H9 (cell line): ENCODE data around the gene MYNN. TPM values are rescaled to one million over a fixed set of nuclear protein-coding genes. Genes with fewer than 3 reads are reported as not detected.
A peak's percentile ranks its signal among the peaks of the same experiment; 100 is the strongest.

Source experiments
- DNase-seq: peaks from one replicate; pipeline ENCODE4 v3.0.0-alpha.2; 2017
- H2AFZ ChIP-seq: one replicate; pipeline ENCODE4 v1.6.1; 2013; ENCODE audit warnings: mild to moderate bottlenecking, low read length, control low read depth, moderate library complexity
- H2AK5ac ChIP-seq: 2 replicates; pipeline ENCODE4 v1.6.1; 2013; ENCODE audit warnings: low read length, control low read depth, mixed read lengths; ENCODE audit not compliant: insufficient read length
- H2BK120ac ChIP-seq: one replicate; pipeline ENCODE4 v1.6.1; 2013; ENCODE audit warnings: low read depth, mild to moderate bottlenecking, low read length, control low read depth, inconsistent platforms; ENCODE audit not compliant: poor library complexity, severe bottlenecking
- H2BK12ac ChIP-seq: 2 replicates; pipeline ENCODE4 v1.6.1; 2013; ENCODE audit warnings: low read length, control low read depth, mixed read lengths, low read depth; ENCODE audit not compliant: insufficient read length
- H2BK15ac ChIP-seq: 2 replicates; pipeline ENCODE4 v1.6.1; 2013; ENCODE audit warnings: low read depth, low read length, control low read depth
- H2BK20ac ChIP-seq: one replicate; pipeline ENCODE4 v1.6.1; 2013; ENCODE audit warnings: low read depth, mild to moderate bottlenecking, low read length, control low read depth, inconsistent platforms; ENCODE audit not compliant: poor library complexity, severe bottlenecking
- H2BK5ac ChIP-seq: 2 replicates; pipeline ENCODE4 v1.6.1; 2013; ENCODE audit warnings: low read length, control low read depth, mixed read lengths; ENCODE audit not compliant: insufficient read length
- H3K14ac ChIP-seq: 2 replicates; pipeline ENCODE4 v1.6.1; 2013; ENCODE audit warnings: low read length, control low read depth; ENCODE audit not compliant: insufficient read depth
- H3K18ac ChIP-seq: 2 replicates; pipeline ENCODE4 v1.6.1; 2013; ENCODE audit warnings: low read depth, mild to moderate bottlenecking, mixed read lengths, low read length, control low read depth; ENCODE audit not compliant: insufficient read length
- H3K23ac ChIP-seq: 2 replicates; pipeline ENCODE4 v1.6.1; 2013; ENCODE audit warnings: low read length, control low read depth, mixed read lengths, low read depth; ENCODE audit not compliant: insufficient read length
- H3K23me2 ChIP-seq: 2 replicates; pipeline ENCODE4 v1.6.1; 2013; ENCODE audit warnings: low read depth, mild to moderate bottlenecking, mixed read lengths, low read length, control low read depth; ENCODE audit not compliant: insufficient read length, poor library complexity, severe bottlenecking
- H3K27ac ChIP-seq: 2 replicates; pipeline ENCODE4 v1.5.1; 2013; ENCODE audit warnings: low read length, control low read depth, mixed read lengths, low read depth; ENCODE audit not compliant: insufficient read length
- H3K27me3 ChIP-seq: 2 replicates; pipeline ENCODE4 v1.6.1; 2013; ENCODE audit warnings: low read length, control low read depth, inconsistent platforms; ENCODE audit not compliant: insufficient read depth
- H3K4ac ChIP-seq: 2 replicates; pipeline ENCODE4 v1.6.1; 2013; ENCODE audit warnings: low read depth, mild to moderate bottlenecking, control low read depth, inconsistent platforms, low read length, moderate library complexity
- H3K4me1 ChIP-seq: 2 replicates; pipeline ENCODE4 v1.6.1; 2013; ENCODE audit warnings: low read length, control low read depth, inconsistent platforms; ENCODE audit not compliant: insufficient read depth
- H3K4me2 ChIP-seq: 2 replicates; pipeline ENCODE4 v1.6.1; 2013; ENCODE audit warnings: low read length, control low read depth, mixed read lengths; ENCODE audit not compliant: insufficient read length, insufficient read depth
- H3K56ac ChIP-seq: 2 replicates; pipeline ENCODE4 v1.6.1; 2013; ENCODE audit warnings: low read depth, mild to moderate bottlenecking, mixed read lengths, low read length, control low read depth; ENCODE audit not compliant: insufficient read length
- H3K79me1 ChIP-seq: 2 replicates; pipeline ENCODE4 v1.6.1; 2013; ENCODE audit warnings: low read depth, mild to moderate bottlenecking, moderate library complexity, low read length, control low read depth, inconsistent platforms; ENCODE audit not compliant: insufficient read depth, poor library complexity, severe bottlenecking
- H3K79me2 ChIP-seq: 2 replicates; pipeline ENCODE4 v1.6.1; 2013; ENCODE audit warnings: low read length, control low read depth, inconsistent platforms; ENCODE audit not compliant: insufficient read depth
- H3K9ac ChIP-seq: 2 replicates; pipeline ENCODE4 v1.6.1; 2013; ENCODE audit warnings: low read length, control low read depth, mixed read lengths; ENCODE audit not compliant: insufficient read length; ENCODE audit errors: extremely low read depth
- H3K9me3 ChIP-seq: one replicate; pipeline ENCODE4 v1.6.1; 2013; ENCODE audit warnings: low read depth, low read length, inconsistent platforms; ENCODE audit not compliant: control insufficient read depth
- H3T11ph ChIP-seq: one replicate; pipeline ENCODE4 v1.6.1; 2013; ENCODE audit warnings: mild to moderate bottlenecking, low read length, control low read depth, inconsistent platforms
- H4K20me1 ChIP-seq: one replicate; pipeline ENCODE4 v1.6.1; 2013; ENCODE audit not compliant: control insufficient read depth, insufficient read length, insufficient read depth
- H4K5ac ChIP-seq: 2 replicates; pipeline ENCODE4 v1.6.1; 2013; ENCODE audit warnings: low read depth, mild to moderate bottlenecking, mixed read lengths, low read length, control low read depth; ENCODE audit not compliant: insufficient read length
- H4K8ac ChIP-seq: replicated peaks from 2 replicates; pipeline ENCODE4 v1.6.1; 2013; ENCODE audit warnings: low read length, control low read depth, mixed read lengths, low read depth; ENCODE audit not compliant: insufficient read length
- H4K91ac ChIP-seq: 2 replicates; pipeline ENCODE4 v1.6.1; 2013; ENCODE audit warnings: low read depth, mild to moderate bottlenecking, moderate library complexity, mixed read lengths, low read length, control low read depth; ENCODE audit not compliant: insufficient read length
- H3K27ac Mint-ChIP-seq, 3 experiments: 2 replicates in 2 of 3; 3 replicates in 1 of 3; pipeline ENCODE4 v1.8.0; 2020 to 2021; ENCODE audit warnings: mixed read lengths in 3 of 3, mild to moderate bottlenecking in 1 of 3, moderate library complexity in 1 of 3
- H3K27me3 Mint-ChIP-seq: 2 replicates; pipeline ENCODE4 v1.8.0; 2021; ENCODE audit warnings: low read depth, mild to moderate bottlenecking, moderate library complexity, mixed read lengths
- H3K36me3 Mint-ChIP-seq, 3 experiments: 2 replicates in 2 of 3; 3 replicates in 1 of 3; pipeline ENCODE4 v1.8.0; 2020 to 2021; ENCODE audit warnings: low read depth in 3 of 3, mixed read lengths in 3 of 3; ENCODE audit not compliant: insufficient read depth in 1 of 3
- H3K4me1 Mint-ChIP-seq, 2 experiments: 2 replicates each; pipeline ENCODE4 v1.8.0; 2020; ENCODE audit warnings: mixed read lengths in 2 of 2
- H3K4me3 Mint-ChIP-seq, 2 experiments: 2 replicates in 1 of 2; 3 replicates in 1 of 2; pipeline ENCODE4 v1.8.0; 2020 to 2021; ENCODE audit warnings: mild to moderate bottlenecking in 2 of 2, mixed read lengths in 2 of 2, moderate library complexity in 1 of 2
- H3K9me3 Mint-ChIP-seq, 2 experiments: 2 replicates in 1 of 2; 3 replicates in 1 of 2; pipeline ENCODE4 v1.8.0; 2020; ENCODE audit warnings: mild to moderate bottlenecking in 2 of 2, mixed read lengths in 2 of 2, moderate library complexity in 1 of 2
- CTCF ChIP-seq: fragments of 200-600 bp; sonication (generic); conservative IDR thresholded peaks from 3 replicates; pipeline ENCODE4 v1.8.0; 2021; ENCODE audit warnings: antibody characterized with exemption, mild to moderate bottlenecking
- WGBS: extraction: QIAGEN DNeasy Blood & Tissue Kit; methylation state at CpG from one replicate; pipeline ENCODE4 v1.1.7; 2013; ENCODE audit warnings: missing lambda C conversion rate, low lambda C conversion rate, mixed read lengths; ENCODE audit not compliant: insufficient read length; ENCODE audit errors: extremely low coverage; 5-methylcytosine and 5-hydroxymethylcytosine counted together
- total RNA-seq: library from RNA; stranded (reverse); gene quantifications from 2 replicates; pipeline ENCODE4 v1.2.1, GENCODE V29; 2021

Gene MYNN
- total RNA-seq, 1 experiment from 2014 or later, result 15.9 TPM

- H3K4me1 ChIP-seq, result no peaks in the 10 kb centered on the region
- H2BK5ac ChIP-seq, result no peak overlapping the region
- H3K18ac ChIP-seq, result no peak overlapping the region
- no peaks in the 10 kb centered on the region for H3K79me1 ChIP-seq
- H3K4me1 Mint-ChIP-seq, result peaks cover 7 to 11% of the 10 kb centered on the region in 2 experiments
- TF ChIP-seq CTCF, result no peak
- no peak overlapping the region for H4K91ac ChIP-seq
- H3K27ac Mint-ChIP-seq, result peak overlapping the region; percentile 25 to 65 (median 38); a peak in 5 of 7 replicates
- no peaks in the 10 kb centered on the region for H3K23me2 ChIP-seq
- no peaks in the 10 kb centered on the region for H3K9me3 ChIP-seq
- H2BK20ac ChIP-seq, result no peak overlapping the region
- no peaks in the 10 kb centered on the region for H3K79me2 ChIP-seq
- no peak overlapping the region for H2AFZ ChIP-seq
- H4K5ac ChIP-seq, result no peak overlapping the region
- no peak overlapping the region for H3K14ac ChIP-seq
- no peak overlapping the region for H3K27ac ChIP-seq
- no peak overlapping the region for H2BK12ac ChIP-seq
- no peak overlapping the region for H3K4me2 ChIP-seq
- no peak overlapping the region for H2BK15ac ChIP-seq
- no peaks in the 10 kb centered on the region for H3K36me3 Mint-ChIP-seq
- H3K27me3 ChIP-seq, result no peaks in the 10 kb centered on the region
- H3K4me3 Mint-ChIP-seq, result no peak overlapping the region
- H3K4ac ChIP-seq, result no peak overlapping the region
- H3K9ac ChIP-seq, result no peak overlapping the region
- no CpG with 5 or more reads among the region's 3 CpGs for whole genome bisulfite sequencing
- H3K56ac ChIP-seq, result no peak overlapping the region
- no peak overlapping the region for H4K8ac ChIP-seq
- no peak for DNase-seq
- no peaks in the 10 kb centered on the region for H4K20me1 ChIP-seq
- H2AK5ac ChIP-seq, result no peak overlapping the region
- H2BK120ac ChIP-seq, result no peak overlapping the region
- H3K23ac ChIP-seq, result no peak overlapping the region
- no peak overlapping the region for H3T11ph ChIP-seq
- H3K9me3 Mint-ChIP-seq, result no peaks in the 10 kb centered on the region
- no peaks in the 10 kb centered on the region for H3K27me3 Mint-ChIP-seq
These were observed 63.7 kb downstream of the MYNN start for GRCh38 chr3:169836942-169837275.
